ENCODE data around the gene DENND5B.

GRCh38 chr12:31516702-31517101 lies 74.2 kb downstream of the DENND5B start:
- TF ChIP-seq POLR2AphosphoS5 (IDR thresholded peaks at IDR 0.05), result no peak
- no peak for TF ChIP-seq CTCF (IDR thresholded peaks at IDR 0.05)
